ENCODE results near the gene MTFMT.
"Not testable (repeated sequence)": the region's sequence is repeated elsewhere in the genome, so short reads cannot be mapped to it uniquely, and the experiment has no call there.

MTFMT gene

GRCh38 chr15:65038428-65038827 lies 9.0 kb upstream of the MTFMT start:
- Mint-ChIP-seq H3K4me1 (ENCODE audit: low read depth) (peaks cover 4% of the 10 kb centered on the region), H3K27me3 (ENCODE audit: low read depth) (peaks cover 2% of the 10 kb centered on the region), H3K4me3 (no peak overlapping the region), H3K27ac (no peak overlapping the region), H3K36me3 (ENCODE audit: low read depth) (no peaks in the 10 kb centered on the region), H3K9me3 (no peaks in the 10 kb centered on the region)
- DNase-seq (ENCODE audit: low spot score): no peak

GRCh38 chr15:65037309-65037708 lies 7.9 kb upstream of the MTFMT start:
- no peak overlapping the region for H3K4me3 Mint-ChIP-seq
- H3K9me3 Mint-ChIP-seq: no peaks in the 10 kb centered on the region
- peaks cover 8% of the 10 kb centered on the region for H3K27me3 Mint-ChIP-seq (ENCODE audit: low read depth)

GRCh38 chr15:65034719-65035118 lies 5.3 kb upstream of the MTFMT start:
- Mint-ChIP-seq H3K27me3 (ENCODE audit: low read depth) (peaks cover 19% of the 10 kb centered on the region), H3K9me3 (no peaks in the 10 kb centered on the region), H3K36me3 (ENCODE audit: low read depth) (no peaks in the 10 kb centered on the region), H3K27ac (no peak overlapping the region), H3K4me3 (no peak overlapping the region), H3K4me1 (ENCODE audit: low read depth) (peaks cover 10% of the 10 kb centered on the region)
- DNase-seq (ENCODE audit: low spot score): no peak

More at GRCh38 chr15:65037309-65037708, 7.9 kb upstream of the MTFMT start:
- no peak for DNase-seq (ENCODE audit: low spot score)
- H3K4me1 Mint-ChIP-seq (ENCODE audit: low read depth): peaks cover 10% of the 10 kb centered on the region
- H3K27ac Mint-ChIP-seq: no peak overlapping the region
- H3K36me3 Mint-ChIP-seq (ENCODE audit: low read depth): no peaks in the 10 kb centered on the region

- DNase-seq (ENCODE audit: low spot score): no peak
- Mint-ChIP-seq H3K27ac (no peak overlapping the region), H3K36me3 (ENCODE audit: low read depth) (no peaks in the 10 kb centered on the region), H3K9me3 (no peaks in the 10 kb centered on the region), H3K27me3 (ENCODE audit: low read depth) (peaks cover 19% of the 10 kb centered on the region), H3K4me3 (no peak overlapping the region), H3K4me1 (ENCODE audit: low read depth) (peaks cover 10% of the 10 kb centered on the region)
Measured at GRCh38 chr15:65033659-65034269, 4.3 kb upstream of the MTFMT start.

- Mint-ChIP-seq H3K27ac (peak overlapping the region; percentile 31), H3K36me3 (ENCODE audit: low read depth) (no peaks in the 10 kb centered on the region), H3K27me3 (ENCODE audit: low read depth) (peaks cover 19% of the 10 kb centered on the region), H3K9me3 (no peaks in the 10 kb centered on the region), H3K4me3 (peak overlapping the region; percentile 24), H3K4me1 (ENCODE audit: low read depth) (peaks cover 15% of the 10 kb centered on the region)
- peak; percentile 40 for DNase-seq (ENCODE audit: low spot score)
Measured at GRCh38 chr15:65032801-65033537, 3.5 kb upstream of the MTFMT start.

GRCh38 chr15:65029736-65030208 lies 333 bp upstream of the MTFMT start:
- Mint-ChIP-seq H3K4me3 (peak overlapping the region; percentile 71), H3K27me3 (ENCODE audit: low read depth) (peaks cover 19% of the 10 kb centered on the region), H3K9me3 (no peaks in the 10 kb centered on the region), H3K27ac (peak overlapping the region; percentile 54), H3K36me3 (ENCODE audit: low read depth) (peaks cover 9% of the 10 kb centered on the region), H3K4me1 (ENCODE audit: low read depth) (peaks cover 19% of the 10 kb centered on the region)
- no peak for DNase-seq (ENCODE audit: low spot score)

GRCh38 chr15:65028338-65028737 lies 1.1 kb downstream of the MTFMT start:
- no peak for DNase-seq (ENCODE audit: low spot score)
- Mint-ChIP-seq H3K4me3 (peak overlapping the region; percentile 99), H3K4me1 (ENCODE audit: low read depth) (peaks cover 14% of the 10 kb centered on the region), H3K27ac (peak overlapping the region; percentile 90), H3K36me3 (ENCODE audit: low read depth) (peaks cover 16% of the 10 kb centered on the region), H3K27me3 (ENCODE audit: low read depth) (peaks cover 19% of the 10 kb centered on the region), H3K9me3 (no peaks in the 10 kb centered on the region)

- Mint-ChIP-seq H3K27ac (no peak overlapping the region), H3K4me3 (peak overlapping the region; percentile 99), H3K4me1 (ENCODE audit: low read depth) (peaks cover 10% of the 10 kb centered on the region), H3K36me3 (ENCODE audit: low read depth) (peaks cover 19% of the 10 kb centered on the region), H3K27me3 (ENCODE audit: low read depth) (peaks cover 16% of the 10 kb centered on the region), H3K9me3 (no peaks in the 10 kb centered on the region)
- DNase-seq (ENCODE audit: low spot score): no peak
Measured at GRCh38 chr15:65027593-65027992, 1.8 kb downstream of the MTFMT start.

- Mint-ChIP-seq H3K27me3 (ENCODE audit: low read depth) (peaks cover 7% of the 10 kb centered on the region), H3K36me3 (ENCODE audit: low read depth) (peaks cover 19% of the 10 kb centered on the region), H3K27ac (no peak overlapping the region), H3K4me3 (no peak overlapping the region), H3K9me3 (no peaks in the 10 kb centered on the region), H3K4me1 (ENCODE audit: low read depth) (peaks cover 9% of the 10 kb centered on the region)
- DNase-seq (ENCODE audit: low spot score): no peak
Measured at GRCh38 chr15:65026756-65027155, 2.7 kb downstream of the MTFMT start.

GRCh38 chr15:65021488-65021887 lies 8.0 kb downstream of the MTFMT start:
- H3K36me3 Mint-ChIP-seq (ENCODE audit: low read depth): peaks cover 39% of the 10 kb centered on the region
- H3K4me1 Mint-ChIP-seq (ENCODE audit: low read depth): peaks cover 1% of the 10 kb centered on the region
- no peak overlapping the region for H3K4me3 Mint-ChIP-seq
- H3K27ac Mint-ChIP-seq: no peak overlapping the region
- H3K27me3 Mint-ChIP-seq (ENCODE audit: low read depth): no peaks in the 10 kb centered on the region
- no peaks in the 10 kb centered on the region for H3K9me3 Mint-ChIP-seq
- DNase-seq (ENCODE audit: low spot score): no peak

- Mint-ChIP-seq H3K4me1 (ENCODE audit: low read depth) (no peaks in the 10 kb centered on the region), H3K36me3 (ENCODE audit: low read depth) (peaks cover 40% of the 10 kb centered on the region), H3K4me3 (no peak overlapping the region), H3K9me3 (no peaks in the 10 kb centered on the region), H3K27ac (no peak overlapping the region), H3K27me3 (ENCODE audit: low read depth) (no peaks in the 10 kb centered on the region)
- no peak for DNase-seq (ENCODE audit: low spot score)
Measured at GRCh38 chr15:65020419-65020818, 9.0 kb downstream of the MTFMT start.

- H3K9me3 Mint-ChIP-seq: peaks cover 11% of the 10 kb centered on the region
- not testable (repeated sequence) for H3K27ac Mint-ChIP-seq; H3K27me3 Mint-ChIP-seq (ENCODE audit: low read depth); H3K4me3 Mint-ChIP-seq; DNase-seq (ENCODE audit: low spot score); H3K4me1 Mint-ChIP-seq (ENCODE audit: low read depth)
- H3K36me3 Mint-ChIP-seq (ENCODE audit: low read depth): peaks cover 34% of the 10 kb centered on the region
Measured at GRCh38 chr15:65011198-65011597, 18.2 kb downstream of the MTFMT start.

- Mint-ChIP-seq H3K4me1 (ENCODE audit: low read depth) (no peaks in the 10 kb centered on the region), H3K27ac (no peak overlapping the region), H3K4me3 (no peak overlapping the region), H3K27me3 (ENCODE audit: low read depth) (no peaks in the 10 kb centered on the region), H3K9me3 (peaks cover 11% of the 10 kb centered on the region), H3K36me3 (ENCODE audit: low read depth) (peaks cover 21% of the 10 kb centered on the region)
- no peak for DNase-seq (ENCODE audit: low spot score)
Measured at GRCh38 chr15:65008983-65009382, 20.5 kb downstream of the MTFMT start.

- H3K27ac Mint-ChIP-seq: no peak overlapping the region
- no peak for DNase-seq (ENCODE audit: low spot score)
- H3K27me3 Mint-ChIP-seq (ENCODE audit: low read depth): no peaks in the 10 kb centered on the region
- H3K4me1 Mint-ChIP-seq (ENCODE audit: low read depth): no peaks in the 10 kb centered on the region
- no peaks in the 10 kb centered on the region for H3K9me3 Mint-ChIP-seq
- peaks cover 10% of the 10 kb centered on the region for H3K36me3 Mint-ChIP-seq (ENCODE audit: low read depth)
- H3K4me3 Mint-ChIP-seq: no peak overlapping the region
Measured at GRCh38 chr15:65006876-65007275, 22.6 kb downstream of the MTFMT start.

Data from T-helper 2 cell treated with Interferon-gamma antibody and Interleukin-4, amounts not matched to agents 5 μg/mL and 100 μg/mL, for 36 hours (primary cell).